MM.1S (cell line): ENCODE results near the gene PCDHAC1.

Experiments
- CTCF ChIP-seq: fragments of 300-600 bp; sonication (generic); IDR thresholded peaks from 2 replicates; pipeline ENCODE4 v1.5.1; 2016; ENCODE audit warnings: antibody characterized with exemption, low read length, mixed read lengths
- EZH2 ChIP-seq: fragments of 300-600 bp; sonication (generic); optimal IDR thresholded peaks from 2 replicates; pipeline ENCODE3; 2017; ENCODE audit warnings: low read depth, mild to moderate bottlenecking, antibody characterized with exemption, low read length, mixed read lengths

DNA sequence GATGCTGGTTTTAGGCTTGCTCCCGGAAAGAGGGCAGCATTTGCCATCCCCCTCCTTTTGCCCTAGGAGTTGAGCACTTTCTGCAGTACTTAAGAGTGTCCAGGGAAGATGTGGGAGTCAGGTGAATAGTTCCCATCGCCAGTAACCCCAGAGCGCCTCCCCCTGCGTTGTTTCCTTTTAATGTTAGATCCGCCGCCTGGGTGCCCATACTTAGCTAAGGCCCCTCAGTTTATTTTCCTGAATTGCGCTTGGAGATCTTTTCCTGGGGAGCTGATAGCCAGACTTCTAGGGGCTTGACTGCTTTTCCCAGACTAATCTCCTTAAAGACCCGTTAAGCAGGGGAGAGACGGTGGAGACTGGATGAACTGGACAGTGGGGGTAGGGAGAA lies 39.8 kb downstream of the PCDHAC1 start:
- no peak for TF ChIP-seq CTCF
- no peak for TF ChIP-seq EZH2
